Measurements from ENCODE around the gene TSEN2.
"Not testable (repeated sequence)": the region's sequence is repeated elsewhere in the genome, so short reads cannot be mapped to it uniquely, and the experiment has no call there.

Gene TSEN2

DNA sequence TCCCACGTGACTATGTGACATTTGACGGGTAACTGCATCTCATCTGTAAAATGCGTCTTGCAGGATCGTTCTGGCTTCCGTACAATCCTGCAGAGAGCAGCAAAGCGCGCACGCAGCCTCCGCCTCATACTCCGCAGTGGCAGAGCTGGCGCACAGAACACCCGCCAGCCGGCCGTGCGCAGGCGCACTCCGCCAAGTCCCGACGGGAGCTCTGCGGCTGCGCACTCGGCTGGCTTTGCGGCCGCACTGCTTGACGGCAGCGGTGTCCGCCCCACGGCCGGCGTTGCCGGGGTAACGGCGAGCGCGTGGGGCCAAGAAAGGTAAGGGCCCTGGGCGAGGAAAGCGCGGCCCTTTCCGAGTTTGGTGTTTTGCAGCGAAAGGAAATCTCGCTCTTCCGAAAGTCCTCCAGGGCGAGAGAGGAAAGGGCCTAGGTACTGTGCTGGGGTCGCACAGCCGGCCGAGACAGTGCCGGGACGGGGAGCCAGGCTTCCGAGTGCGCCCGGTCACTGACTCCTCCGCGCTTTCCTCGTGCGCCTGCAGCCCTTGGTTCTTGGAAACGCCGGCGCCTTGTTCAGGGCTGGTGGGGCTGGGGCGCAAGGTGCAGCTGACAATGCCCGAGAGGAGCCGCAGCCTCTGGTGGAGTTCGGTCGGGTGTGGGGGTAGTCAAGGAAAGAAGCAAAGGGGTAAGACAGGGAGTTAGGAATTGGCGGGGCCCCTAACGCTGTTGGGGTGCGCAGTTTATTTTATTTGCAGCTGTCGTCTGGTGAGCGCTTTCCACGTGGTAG lies at the start of gene TSEN2:
Gene TSEN2 (plus strand): TSS at position 283 of the 785 bp plus-strand sequence. CDS start 5,321 bp downstream, outside the sequence.
- peak; percentile 96 for DNase-seq (ENCODE audit: low read depth)

- no peak for DNase-seq (ENCODE audit: low read depth)
These were observed 47.6 kb upstream of the TSEN2 start for GRCh38 chr3:12436514-12437220.

DNA sequence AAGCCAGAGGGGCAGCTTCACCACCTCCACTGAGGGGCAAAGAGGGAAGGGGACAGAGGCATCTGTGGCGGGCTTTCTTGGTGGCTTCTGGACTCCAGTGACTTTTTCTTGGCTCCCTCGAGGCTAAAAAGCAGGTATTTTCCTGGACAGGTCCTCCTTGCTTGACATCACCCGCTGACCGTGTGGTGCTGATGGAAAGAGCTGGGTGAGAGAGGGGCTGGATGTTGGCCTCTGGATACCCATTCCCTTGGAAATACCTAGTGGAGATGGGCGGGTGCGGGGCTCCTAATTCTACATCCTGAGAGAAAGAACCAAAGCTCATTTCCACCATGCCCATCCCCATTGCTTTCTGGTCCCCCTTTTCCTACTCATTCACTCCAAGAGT lies 47.1 kb upstream of the TSEN2 start:
- DNase-seq (ENCODE audit: low read depth) = no peak

- DNase-seq (ENCODE audit: low read depth) = no peak
These were observed 46.4 kb upstream of the TSEN2 start for GRCh38 chr3:12437861-12438260.

DNA sequence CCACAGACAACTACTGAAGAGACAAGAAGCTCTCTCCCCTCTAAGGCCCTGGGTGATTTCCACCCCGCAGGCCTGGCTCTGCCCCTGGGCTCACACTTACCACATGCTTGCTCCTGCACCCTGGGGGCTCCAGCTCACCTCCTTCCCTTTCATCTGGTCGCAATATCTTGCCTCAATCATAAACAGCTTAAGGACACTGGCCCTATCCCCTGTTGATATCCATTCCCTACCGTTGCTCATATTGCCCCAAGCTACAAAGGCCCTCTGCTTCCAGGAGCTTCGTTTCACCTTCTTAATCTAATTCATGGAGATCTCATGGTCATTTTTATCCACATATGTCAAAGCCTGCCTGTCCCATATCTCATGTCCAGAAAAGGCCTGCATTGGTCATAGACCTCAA lies 46.0 kb upstream of the TSEN2 start:
- DNase-seq (ENCODE audit: low read depth) = no peak

DNA sequence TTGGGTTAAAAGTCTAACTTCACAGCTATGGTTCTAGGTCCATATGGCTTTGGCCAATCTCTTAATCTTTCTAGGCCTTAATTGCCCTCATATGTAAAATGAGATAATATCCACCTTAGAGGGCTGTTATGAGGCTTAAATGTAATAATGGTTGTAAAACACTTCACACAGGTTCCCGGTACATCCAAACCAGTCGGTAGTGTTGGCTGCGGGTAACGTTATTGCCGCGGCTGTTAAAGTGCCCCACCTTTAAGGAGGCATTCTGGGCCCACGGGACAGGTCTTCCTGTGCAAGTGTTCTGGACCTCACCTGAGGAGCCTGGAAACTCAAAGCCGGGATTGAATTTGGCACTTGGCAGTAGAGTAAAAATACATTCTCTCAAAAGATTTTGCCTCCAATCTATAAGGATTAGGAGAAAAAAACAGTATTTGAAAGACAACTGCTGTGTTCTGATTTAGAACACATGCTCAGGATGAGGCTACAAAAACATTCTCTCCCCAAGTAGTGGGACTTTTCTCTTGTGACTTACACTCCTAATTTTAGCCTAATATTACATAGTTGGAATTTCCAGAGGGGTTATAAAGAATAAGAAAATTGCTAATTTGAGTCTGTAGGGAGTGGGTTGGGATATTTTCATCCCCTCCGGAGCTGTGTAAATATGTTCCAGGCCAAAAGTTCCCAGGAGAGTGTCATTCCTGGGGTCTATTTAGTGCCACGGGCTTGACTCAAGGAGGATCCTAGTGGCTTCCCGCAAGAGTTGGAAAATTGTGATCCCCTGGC lies 44.9 kb upstream of the TSEN2 start:
- no peak for DNase-seq (ENCODE audit: low read depth)

DNA sequence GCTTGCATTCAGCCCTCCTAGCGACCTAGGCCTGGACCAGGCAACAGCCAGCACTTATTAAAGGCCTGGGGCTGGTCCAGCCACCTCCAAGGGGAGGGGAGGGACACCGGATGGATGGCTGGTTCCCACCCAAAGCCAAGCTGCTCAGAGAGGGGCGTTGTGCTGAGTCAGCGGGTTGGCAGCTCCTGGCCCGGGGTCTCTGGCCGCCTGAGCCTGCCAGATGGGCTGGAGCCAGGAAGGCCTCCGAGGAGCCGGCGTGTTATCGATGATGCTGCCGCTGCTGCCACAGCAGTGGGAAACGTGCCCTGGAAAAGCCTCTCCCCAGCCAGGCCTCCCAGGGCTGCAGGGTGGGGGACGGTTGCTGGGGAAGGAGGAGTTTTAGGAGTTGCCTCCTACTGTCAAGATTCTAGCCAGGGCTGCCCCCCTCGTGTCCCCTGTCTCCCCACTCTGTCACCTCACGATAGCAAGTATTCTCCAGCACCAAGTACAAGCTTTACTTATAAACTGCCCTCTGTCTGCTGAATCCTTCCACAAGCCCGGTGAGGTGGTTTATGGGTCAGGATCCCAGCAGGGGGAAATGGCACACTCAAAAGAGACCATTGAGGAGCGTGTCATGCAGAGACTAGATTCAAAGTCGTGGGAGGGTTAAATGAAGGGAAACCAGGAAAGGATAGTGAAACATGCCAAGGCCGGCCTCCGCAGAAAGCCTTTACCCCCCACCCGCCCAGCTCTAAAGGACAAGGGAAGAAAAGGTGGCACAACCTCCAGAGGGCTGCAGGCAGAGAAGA lies 43.2 kb upstream of the TSEN2 start:
- DNase-seq (ENCODE audit: low read depth) = no peak

DNA sequence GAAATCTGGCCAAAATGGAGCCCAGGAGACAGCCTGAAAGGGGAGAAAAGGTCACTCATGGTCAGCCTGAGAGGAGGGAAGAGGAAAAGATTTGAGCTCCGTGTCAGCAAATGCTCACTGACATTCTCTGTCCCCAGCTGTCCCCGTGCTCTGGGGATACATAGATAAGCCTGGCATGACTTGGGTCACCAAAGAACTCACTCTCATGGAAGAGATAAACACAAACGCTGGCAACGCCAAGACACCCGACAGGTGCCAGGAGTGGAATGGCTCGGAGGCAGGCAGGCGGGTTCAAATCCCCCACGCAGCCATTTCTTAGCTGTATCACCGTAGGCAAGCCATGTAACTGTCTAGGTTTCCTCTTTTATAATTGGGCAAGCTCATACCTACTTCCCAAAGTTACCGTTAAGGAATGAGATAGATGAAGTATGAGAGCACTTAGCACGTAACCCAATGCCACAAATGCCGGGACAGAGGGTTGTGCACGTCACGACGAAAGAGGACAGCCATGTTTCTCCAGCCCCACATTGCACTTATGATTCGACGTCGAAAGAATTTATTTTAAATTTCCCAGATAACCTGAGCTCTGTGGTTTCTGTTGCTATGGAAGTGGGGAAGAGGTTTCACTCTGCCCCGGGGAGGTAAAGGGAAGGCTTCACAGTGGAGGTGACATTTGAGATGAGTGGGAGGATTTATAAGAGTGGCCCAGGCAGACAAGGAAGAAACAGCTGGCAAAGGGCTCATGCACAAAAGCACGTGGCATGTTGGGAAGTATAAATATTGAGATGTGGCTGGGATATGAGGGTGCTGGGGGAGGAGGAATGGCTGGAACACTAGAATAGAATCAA lies 41.4 kb upstream of the TSEN2 start:
- DNase-seq (ENCODE audit: low read depth) = no peak

GRCh38 chr3:12443781-12444522 lies 40.3 kb upstream of the TSEN2 start:
- DNase-seq (ENCODE audit: low read depth) = no peak

GRCh38 chr3:12444582-12445471 lies 39.5 kb upstream of the TSEN2 start:
- DNase-seq (ENCODE audit: low read depth) = no peak

DNA sequence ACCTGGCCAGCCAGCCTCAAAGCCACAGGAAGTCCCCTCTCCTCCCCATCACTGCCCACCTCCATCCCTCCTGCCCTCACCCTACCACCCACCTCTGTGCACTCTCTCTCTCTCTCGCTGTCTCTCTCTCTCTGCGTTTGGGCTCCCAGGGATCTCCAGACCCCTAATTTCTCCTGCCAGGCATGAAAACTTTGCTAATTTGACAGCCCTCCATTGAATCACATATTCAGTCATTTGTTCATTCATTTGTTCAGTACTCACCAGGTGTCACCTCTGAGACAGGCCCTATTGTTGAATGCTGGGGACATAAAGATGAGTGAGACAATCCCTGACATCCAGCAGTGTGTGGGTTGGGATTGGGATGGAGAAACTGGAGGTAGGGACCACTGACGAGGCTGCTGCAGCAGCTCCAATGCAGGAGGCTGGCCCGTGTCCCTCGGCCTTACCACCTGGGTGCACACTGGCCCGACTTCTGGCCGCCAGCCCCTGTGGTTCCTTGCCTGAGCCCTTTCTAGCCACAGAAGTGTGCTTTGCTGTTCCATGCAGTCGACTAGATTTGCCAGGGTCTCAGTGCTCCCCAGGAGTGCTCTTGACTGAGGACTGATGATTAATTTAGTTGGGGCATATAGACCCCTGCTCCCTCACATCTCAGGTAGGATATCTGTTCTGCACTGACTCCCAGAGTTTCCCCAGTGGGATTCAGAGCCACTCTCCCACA lies 38.6 kb upstream of the TSEN2 start:
- no peak for DNase-seq (ENCODE audit: low read depth)

DNA sequence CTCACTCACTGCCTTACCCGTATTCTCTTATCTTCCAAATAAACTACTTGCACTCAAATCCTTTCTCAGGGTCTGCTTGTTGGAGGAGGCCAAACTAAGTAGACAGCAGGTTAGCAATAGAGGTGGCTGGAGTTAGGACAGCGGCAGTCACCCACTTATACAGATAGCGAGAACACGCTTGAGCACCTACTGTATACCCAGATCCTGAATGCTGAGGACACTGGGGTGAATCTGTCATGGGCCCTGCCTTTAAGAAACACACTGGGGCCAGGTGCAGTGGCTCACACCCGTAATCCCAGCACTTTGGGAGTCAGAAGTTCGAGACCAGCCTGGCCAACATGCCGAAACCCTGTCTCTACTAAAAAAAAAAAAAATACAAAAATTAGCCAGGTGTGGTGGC lies 38.0 kb upstream of the TSEN2 start:
- DNase-seq (ENCODE audit: low read depth) = no peak

DNA sequence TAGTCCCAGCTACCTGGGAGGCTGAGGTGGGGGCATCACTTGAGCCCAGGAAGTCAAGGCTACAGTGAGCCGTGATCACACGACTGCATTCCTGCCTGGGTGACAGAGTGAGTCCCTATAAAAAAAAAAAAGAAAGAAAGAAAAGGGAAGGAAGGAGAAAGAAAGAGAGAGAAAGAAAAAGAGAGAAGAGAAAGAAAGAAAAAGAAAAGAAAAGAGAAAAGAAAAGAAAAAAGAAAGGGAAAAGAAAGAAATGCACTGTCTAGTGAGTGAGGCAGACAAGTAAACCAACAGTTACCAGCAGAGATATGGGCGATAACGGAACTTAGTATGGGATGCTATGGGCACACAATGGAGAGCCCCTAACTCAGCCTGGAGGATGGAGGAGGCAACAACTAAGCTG lies 37.2 kb upstream of the TSEN2 start:
- DNase-seq (ENCODE audit: low read depth) = no peak

DNA sequence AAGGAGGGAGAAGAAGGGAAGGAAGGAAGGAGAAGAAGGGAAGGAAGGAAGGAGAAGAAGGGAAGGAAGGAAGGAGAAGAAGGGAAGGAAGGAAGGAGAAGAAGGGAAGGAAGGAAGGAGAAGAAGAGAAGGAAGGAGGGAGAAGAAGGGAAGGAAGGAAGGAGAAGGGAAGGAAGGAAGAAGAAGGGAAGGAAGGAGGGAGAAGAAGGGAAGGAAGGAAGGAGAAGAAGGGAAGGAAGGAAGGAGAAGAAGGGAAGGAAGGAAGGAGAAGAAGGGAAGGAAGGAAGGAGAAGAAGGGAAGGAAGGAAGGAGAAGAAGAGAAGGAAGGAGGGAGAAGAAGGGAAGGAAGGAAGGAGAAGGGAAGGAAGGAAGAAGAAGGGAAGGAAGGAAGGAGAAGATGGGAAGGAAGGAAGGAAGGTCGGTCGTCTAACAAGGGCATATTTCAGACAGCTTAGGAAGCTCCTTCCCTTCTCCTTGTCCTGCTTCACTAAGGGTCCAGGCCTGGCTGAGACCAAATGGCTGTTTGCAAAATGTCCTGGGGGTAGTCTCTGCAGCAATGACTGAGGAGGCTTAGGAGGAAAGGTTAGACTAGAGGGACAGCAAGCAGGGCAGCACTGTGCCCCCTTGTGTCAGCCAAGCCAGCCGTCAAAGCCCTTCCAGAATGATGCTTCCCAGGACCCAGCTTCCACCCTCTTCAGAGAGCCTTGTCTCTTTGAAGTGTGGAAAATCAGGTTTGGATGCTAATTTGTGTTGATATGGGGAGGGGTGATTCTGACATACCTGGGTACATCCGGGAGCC lies 35.7 kb upstream of the TSEN2 start:
- not testable (repeated sequence) for DNase-seq (ENCODE audit: low read depth)

GRCh38 chr3:12449889-12450682 lies 34.2 kb upstream of the TSEN2 start:
- no peak for DNase-seq (ENCODE audit: low read depth)

DNA sequence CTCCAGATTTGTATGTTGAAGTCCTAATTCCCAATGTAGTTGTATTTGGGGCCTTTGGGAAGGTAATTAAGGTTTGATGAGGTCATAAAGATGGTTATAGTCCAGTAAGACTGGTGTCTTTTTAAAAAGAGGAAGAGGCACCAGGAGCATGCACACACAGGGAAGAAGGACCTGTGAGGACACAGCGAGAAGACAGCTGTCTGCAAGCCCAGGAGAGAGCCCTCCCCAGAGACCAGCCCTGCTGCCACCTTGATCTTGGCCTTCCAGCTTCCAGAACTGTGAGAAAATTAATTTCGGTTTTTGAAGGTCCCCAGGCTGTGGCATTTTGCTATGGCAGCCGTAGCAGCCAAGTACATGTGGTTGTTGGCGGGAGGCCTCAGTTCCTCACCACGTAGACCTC lies 32.8 kb upstream of the TSEN2 start:
- no peak for DNase-seq (ENCODE audit: low read depth)

GRCh38 chr3:12451960-12452359 lies 32.3 kb upstream of the TSEN2 start:
- DNase-seq (ENCODE audit: low read depth) = no peak
